Psoas muscle (tissue), 8 donors: Measurements from ENCODE around the gene ITPR3. TPM values are rescaled to one million over a fixed set of nuclear protein-coding genes. Genes with fewer than 3 reads are reported as not detected.

Source experiments
- ATAC-seq, 4 donors: fragments of 200-7000 bp; cut with Tn5 transposase; one replicate each; pipeline ENCODE4 v1.9.1; 2020; ENCODE audit warnings: moderate library complexity in 3 of 4, mild to moderate bottlenecking in 2 of 4
- DNase-seq, 2 donors: peaks; one replicate each; pipeline ENCODE4 v3.0.0-alpha.2; 2020
- H3K27ac ChIP-seq: fragments of 200-600 bp; one replicate; pipeline ENCODE4 v1.8.0; 2022
- H3K27me3 ChIP-seq, 3 donors: fragments of 200-600 bp in 1 of 3; one replicate each; pipeline versions ENCODE4 v1.6.1 to v1.8.0; 2013 to 2022; ENCODE audit warnings: low read length in 2 of 3, mild to moderate bottlenecking in 2 of 3, moderate library complexity in 1 of 3; ENCODE audit not compliant: insufficient read depth in 3 of 3
- H3K36me3 ChIP-seq, 2 donors: fragments of 200-600 bp in 1 of 2; one replicate each; pipeline versions ENCODE4 v1.6.1 to v1.8.0; 2013 to 2022; ENCODE audit warnings: low read depth in 1 of 2, mild to moderate bottlenecking in 1 of 2, moderate library complexity in 1 of 2; ENCODE audit not compliant: insufficient read depth in 1 of 2
- H3K4me1 ChIP-seq: fragments of 200-600 bp; one replicate; pipeline ENCODE4 v1.8.0; 2022
- H3K4me3 ChIP-seq: fragments of 200-600 bp; one replicate; pipeline ENCODE4 v1.8.0; 2022; ENCODE audit warnings: mild to moderate bottlenecking
- H3K9me3 ChIP-seq: fragments of 200-600 bp; one replicate; pipeline ENCODE4 v1.8.0; 2022
- CTCF ChIP-seq: fragments of 200-600 bp; IDR thresholded peaks from one replicate; pipeline ENCODE4 v1.8.0; 2022; ENCODE audit warnings: antibody characterized with exemption
- WGBS, 3 donors: extraction: QIAGEN DNeasy Blood & Tissue Kit; methylation state at CpG; one replicate each; pipeline versions ENCODE4 v1.1.6 to v1.1.7; 2013; 5-methylcytosine and 5-hydroxymethylcytosine counted together
- intact Hi-C, 2 donors: fragments of 100-400 bp; cut with DNase I; formaldehyde crosslinking; loops; one replicate each; pipeline versions ENCODE4 v1.11.0 to v1.14.2; 2022
- polyA plus RNA-seq, 3 donors: library from polyadenylated mRNA; stranded (reverse); fragments of 200-250 nt; gene quantifications; one replicate each; pipeline ENCODE4 v1.2.3, GENCODE V29; 2013
- total RNA-seq, 4 donors: library from RNA; stranded (reverse); fragmentation: NEBNext Ultra II Directional in 2 of 4; extraction: Animal tissue kit (Norgen Biotek cat#: 25700) in 2 of 4; gene quantifications; one replicate each; pipeline versions ENCODE4 v1.2.1 to v1.2.4, GENCODE V29; 2021 to 2023
- donor health status: healthy with polysubstance abuse.
- donor health status: DM: no; HTN: no; CAD: no; lungs with moderate emphysema.
- donor health status: Bipolar disorder and iron deficiency.
- donor health status: healthy.
- donor health status: DM: yes; HTN: yes; CAD: no.
- donor health status: DM: no; HTN: no; CAD: no.
- donor health status: DM: no; HTN: no; CAD: no.
- donor health status: DM: yes; HTN: yes; CAD: no.

The ITPR3 gene
- total and polyA plus RNA-seq, 7 donors: 1.9 to 7.4 (median 3.8) TPM

- peaks cover 6% of the 10 kb centered on the region for H3K4me1 ChIP-seq
- WGBS, 3 donors: 95 to 100% (median 99%) methylated on average over 2 of the region's 2 CpGs
- no peaks in the 10 kb centered on the region for H3K27me3 ChIP-seq
- H3K4me3 ChIP-seq: no peak overlapping the region
- H3K36me3 ChIP-seq: peaks cover 0 to 25% of the 10 kb centered on the region in 2 donors
- intact Hi-C loops: no loop called here
- no peak for TF ChIP-seq CTCF
- ATAC-seq (peak in 3 of 4 donors; percentile 5 to 18 (median 8)), DNase-seq (no peak)
- H3K27ac ChIP-seq: peak overlapping the region; percentile 69
- H3K9me3 ChIP-seq: no peaks in the 10 kb centered on the region
These were observed 97.6 kb downstream of the ITPR3 start for GRCh38 chr6:33718713-33719112.

- H3K9me3 ChIP-seq: no peaks in the 10 kb centered on the region
- H3K27me3 ChIP-seq: no peaks in the 10 kb centered on the region
- 50 to 64% (median 55%) methylated on average over 11 of the region's 11 CpGs for WGBS, 3 donors
- H3K4me1 ChIP-seq: peaks cover 6% of the 10 kb centered on the region
- H3K27ac ChIP-seq: peak overlapping the region; percentile 69
- intact Hi-C loops: no loop called here
- DNase-seq (no peak), ATAC-seq (peak; percentile 22 to 27 (median 22))
- H3K36me3 ChIP-seq: peaks cover 0 to 33% of the 10 kb centered on the region in 2 donors
- no peak for TF ChIP-seq CTCF
- no peak overlapping the region for H3K4me3 ChIP-seq
These were observed 98.3 kb downstream of the ITPR3 start for GRCh38 chr6:33719326-33719987.

GRCh38 chr6:33720998-33721397 is 99.9 kb downstream of the ITPR3 start:
- Histone ChIP-seq H3K27me3 (no peaks in the 10 kb centered on the region), H3K4me3 (no peak overlapping the region), H3K27ac (peak overlapping the region; percentile 69), H3K9me3 (no peaks in the 10 kb centered on the region), H3K36me3 (peaks cover 1 to 47% of the 10 kb centered on the region in 2 donors), H3K4me1 (peaks cover 6% of the 10 kb centered on the region)
- ATAC-seq (peak; percentile 0 to 6 (median 3)), DNase-seq (no peak)
- no peak for TF ChIP-seq CTCF
- WGBS, 3 donors: 83 to 90% (median 86%) methylated on average over 1 of the region's 1 CpG
- intact Hi-C loops: no loop called here

GRCh38 chr6:33721508-33721907 is 100.4 kb downstream of the ITPR3 start:
- Histone ChIP-seq H3K27me3 (no peaks in the 10 kb centered on the region), H3K4me3 (no peak overlapping the region), H3K27ac (peak overlapping the region; percentile 69), H3K9me3 (no peaks in the 10 kb centered on the region), H3K4me1 (peaks cover 6% of the 10 kb centered on the region), H3K36me3 (peaks cover 3 to 52% of the 10 kb centered on the region in 2 donors)
- 51 to 87% (median 77%) methylated on average over 5 of the region's 5 CpGs for WGBS, 3 donors
- ATAC-seq: no peak
- DNase-seq: no peak
- intact Hi-C loops: no loop called here
- no peak for TF ChIP-seq CTCF
